ENCODE measurements around the gene C6orf141. TPM values are rescaled to one million over a fixed set of nuclear protein-coding genes. Genes with fewer than 3 reads are reported as not detected.

The C6orf141 gene
- total and polyA plus RNA-seq, 2 of the 13 experiments (the other 11 are each of a cell fraction or from before 2014, with no cell fraction given) = 0.07 TPM; not detected in 1

DNA sequence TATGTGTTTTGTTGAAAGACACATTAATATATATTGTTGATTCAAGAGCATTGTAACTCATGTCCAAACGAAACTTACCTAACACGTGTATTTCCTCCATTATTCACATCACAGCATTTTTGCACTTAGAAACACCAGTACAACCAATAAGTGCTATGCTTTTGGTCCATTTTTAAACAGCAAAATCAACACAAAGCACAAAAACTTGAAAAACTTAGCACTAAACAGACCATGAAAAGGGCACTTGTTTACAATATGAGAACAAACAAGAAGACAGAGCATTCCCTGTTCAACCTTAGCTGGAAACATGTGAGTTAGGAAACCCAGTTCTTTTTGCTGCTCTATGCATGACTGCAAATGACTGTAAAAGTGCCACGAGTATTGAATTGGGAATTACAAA, 41.1 kb upstream of the C6orf141 start (continued):
- TF ChIP-seq ELF1 (CRISPR knock-in tag; IDR thresholded peaks at IDR 0.05) = no peak
- TF ChIP-seq MTF2 (CRISPR knock-in tag; IDR thresholded peaks at IDR 0.05; ENCODE audit: borderline replicate concordance) = no peak
- no peak for TF ChIP-seq SP4 (CRISPR knock-in tag; IDR thresholded peaks at IDR 0.05)
- TF ChIP-seq, protein P1, sequence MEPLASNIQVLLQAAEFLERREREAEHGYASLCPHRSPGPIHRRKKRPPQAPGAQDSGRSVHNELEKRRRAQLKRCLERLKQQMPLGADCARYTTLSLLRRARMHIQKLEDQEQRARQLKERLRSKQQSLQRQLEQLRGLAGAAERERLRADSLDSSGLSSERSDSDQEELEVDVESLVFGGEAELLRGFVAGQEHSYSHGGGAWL (CRISPR knock-in tag; IDR thresholded peaks at IDR 0.05) = no peak
- TF ChIP-seq, protein P2, sequence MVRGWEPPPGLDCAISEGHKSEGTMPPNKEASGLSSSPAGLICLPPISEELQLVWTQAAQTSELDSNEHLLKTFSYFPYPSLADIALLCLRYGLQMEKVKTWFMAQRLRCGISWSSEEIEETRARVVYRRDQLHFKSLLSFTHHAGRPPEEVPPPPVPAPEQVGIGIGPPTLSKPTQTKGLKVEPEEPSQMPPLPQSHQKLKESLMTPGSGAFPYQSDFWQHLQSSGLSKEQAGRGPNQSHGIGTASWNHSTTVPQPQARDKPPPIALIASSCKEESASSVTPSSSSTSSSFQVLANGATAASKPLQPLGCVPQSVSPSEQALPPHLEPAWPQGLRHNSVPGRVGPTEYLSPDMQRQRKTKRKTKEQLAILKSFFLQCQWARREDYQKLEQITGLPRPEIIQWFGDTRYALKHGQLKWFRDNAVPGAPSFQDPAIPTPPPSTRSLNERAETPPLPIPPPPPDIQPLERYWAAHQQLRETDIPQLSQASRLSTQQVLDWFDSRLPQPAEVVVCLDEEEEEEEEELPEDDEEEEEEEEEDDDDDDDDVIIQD (CRISPR knock-in tag; IDR thresholded peaks at IDR 0.05; ENCODE audit: low read depth) = peak; percentile 72; the same call in 1 of the 2 replicates
- TF ChIP-seq, protein P3, sequence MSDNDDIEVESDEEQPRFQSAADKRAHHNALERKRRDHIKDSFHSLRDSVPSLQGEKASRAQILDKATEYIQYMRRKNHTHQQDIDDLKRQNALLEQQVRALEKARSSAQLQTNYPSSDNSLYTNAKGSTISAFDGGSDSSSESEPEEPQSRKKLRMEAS (IDR thresholded peaks at IDR 0.05) = peak; percentile 26; the same call in 1 of the 2 replicates
- no peak for TF ChIP-seq ZNF644 (CRISPR knock-in tag; IDR thresholded peaks at IDR 0.05; ENCODE audit: low read depth)
- TF ChIP-seq JARID2 (CRISPR knock-in tag; IDR thresholded peaks at IDR 0.05; ENCODE audit: insufficient replicate concordance) = no peak
- TF ChIP-seq RFX1 (IDR thresholded peaks at IDR 0.05) = no peak
- TF ChIP-seq, protein P4, sequence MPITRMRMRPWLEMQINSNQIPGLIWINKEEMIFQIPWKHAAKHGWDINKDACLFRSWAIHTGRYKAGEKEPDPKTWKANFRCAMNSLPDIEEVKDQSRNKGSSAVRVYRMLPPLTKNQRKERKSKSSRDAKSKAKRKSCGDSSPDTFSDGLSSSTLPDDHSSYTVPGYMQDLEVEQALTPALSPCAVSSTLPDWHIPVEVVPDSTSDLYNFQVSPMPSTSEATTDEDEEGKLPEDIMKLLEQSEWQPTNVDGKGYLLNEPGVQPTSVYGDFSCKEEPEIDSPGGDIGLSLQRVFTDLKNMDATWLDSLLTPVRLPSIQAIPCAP (CRISPR knock-in tag; IDR thresholded peaks at IDR 0.05; ENCODE audit: low read depth) = no peak
- no peak for TF ChIP-seq ZNF253 (CRISPR knock-in tag; IDR thresholded peaks at IDR 0.05; ENCODE audit: borderline replicate concordance)
- TF ChIP-seq, protein P5, sequence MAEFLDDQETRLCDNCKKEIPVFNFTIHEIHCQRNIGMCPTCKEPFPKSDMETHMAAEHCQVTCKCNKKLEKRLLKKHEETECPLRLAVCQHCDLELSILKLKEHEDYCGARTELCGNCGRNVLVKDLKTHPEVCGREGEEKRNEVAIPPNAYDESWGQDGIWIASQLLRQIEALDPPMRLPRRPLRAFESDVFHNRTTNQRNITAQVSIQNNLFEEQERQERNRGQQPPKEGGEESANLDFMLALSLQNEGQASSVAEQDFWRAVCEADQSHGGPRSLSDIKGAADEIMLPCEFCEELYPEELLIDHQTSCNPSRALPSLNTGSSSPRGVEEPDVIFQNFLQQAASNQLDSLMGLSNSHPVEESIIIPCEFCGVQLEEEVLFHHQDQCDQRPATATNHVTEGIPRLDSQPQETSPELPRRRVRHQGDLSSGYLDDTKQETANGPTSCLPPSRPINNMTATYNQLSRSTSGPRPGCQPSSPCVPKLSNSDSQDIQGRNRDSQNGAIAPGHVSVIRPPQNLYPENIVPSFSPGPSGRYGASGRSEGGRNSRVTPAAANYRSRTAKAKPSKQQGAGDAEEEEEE (CRISPR knock-in tag; IDR thresholded peaks at IDR 0.05; ENCODE audit: borderline replicate concordance) = no peak
- no peak for TF ChIP-seq SCMH1 (CRISPR knock-in tag; IDR thresholded peaks at IDR 0.05; ENCODE audit: borderline replicate concordance)
- TF ChIP-seq KDM6A (CRISPR knock-in tag; IDR thresholded peaks at IDR 0.05; ENCODE audit: low read depth) = no peak; the same call in 1 of the 2 replicates
- TF ChIP-seq SOX13 (IDR thresholded peaks at IDR 0.05) = no peak
- peak in 1 of 2 experiments; percentile 60; a peak in 1 of 4 replicates for TF ChIP-seq SOX13 (CRISPR knock-in tag; conservative IDR thresholded peaks at IDR 0.05 in 1 of 2, IDR thresholded peaks at IDR 0.05 in 1 of 2)
- TF ChIP-seq ZNF329 (CRISPR knock-in tag; IDR thresholded peaks at IDR 0.05; ENCODE audit: low read depth) = no peak
- TF ChIP-seq, protein P6, sequence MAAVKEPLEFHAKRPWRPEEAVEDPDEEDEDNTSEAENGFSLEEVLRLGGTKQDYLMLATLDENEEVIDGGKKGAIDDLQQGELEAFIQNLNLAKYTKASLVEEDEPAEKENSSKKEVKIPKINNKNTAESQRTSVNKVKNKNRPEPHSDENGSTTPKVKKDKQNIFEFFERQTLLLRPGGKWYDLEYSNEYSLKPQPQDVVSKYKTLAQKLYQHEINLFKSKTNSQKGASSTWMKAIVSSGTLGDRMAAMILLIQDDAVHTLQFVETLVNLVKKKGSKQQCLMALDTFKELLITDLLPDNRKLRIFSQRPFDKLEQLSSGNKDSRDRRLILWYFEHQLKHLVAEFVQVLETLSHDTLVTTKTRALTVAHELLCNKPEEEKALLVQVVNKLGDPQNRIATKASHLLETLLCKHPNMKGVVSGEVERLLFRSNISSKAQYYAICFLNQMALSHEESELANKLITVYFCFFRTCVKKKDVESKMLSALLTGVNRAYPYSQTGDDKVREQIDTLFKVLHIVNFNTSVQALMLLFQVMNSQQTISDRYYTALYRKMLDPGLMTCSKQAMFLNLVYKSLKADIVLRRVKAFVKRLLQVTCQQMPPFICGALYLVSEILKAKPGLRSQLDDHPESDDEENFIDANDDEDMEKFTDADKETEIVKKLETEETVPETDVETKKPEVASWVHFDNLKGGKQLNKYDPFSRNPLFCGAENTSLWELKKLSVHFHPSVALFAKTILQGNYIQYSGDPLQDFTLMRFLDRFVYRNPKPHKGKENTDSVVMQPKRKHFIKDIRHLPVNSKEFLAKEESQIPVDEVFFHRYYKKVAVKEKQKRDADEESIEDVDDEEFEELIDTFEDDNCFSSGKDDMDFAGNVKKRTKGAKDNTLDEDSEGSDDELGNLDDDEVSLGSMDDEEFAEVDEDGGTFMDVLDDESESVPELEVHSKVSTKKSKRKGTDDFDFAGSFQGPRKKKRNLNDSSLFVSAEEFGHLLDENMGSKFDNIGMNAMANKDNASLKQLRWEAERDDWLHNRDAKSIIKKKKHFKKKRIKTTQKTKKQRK (IDR thresholded peaks at IDR 0.05; ENCODE audit: low read length) = no peak
- TF ChIP-seq ZNF317 (CRISPR knock-in tag; IDR thresholded peaks at IDR 0.05) = no peak

All from HepG2 (cell line).